ENCODE results near the gene MT1H.
A peak's percentile ranks its signal among the peaks of the same experiment; 100 is the strongest.
"Not testable (repeated sequence)": the region's sequence is repeated elsewhere in the genome, so short reads cannot be mapped to it uniquely, and the experiment has no call there.

The MT1H gene

DNA sequence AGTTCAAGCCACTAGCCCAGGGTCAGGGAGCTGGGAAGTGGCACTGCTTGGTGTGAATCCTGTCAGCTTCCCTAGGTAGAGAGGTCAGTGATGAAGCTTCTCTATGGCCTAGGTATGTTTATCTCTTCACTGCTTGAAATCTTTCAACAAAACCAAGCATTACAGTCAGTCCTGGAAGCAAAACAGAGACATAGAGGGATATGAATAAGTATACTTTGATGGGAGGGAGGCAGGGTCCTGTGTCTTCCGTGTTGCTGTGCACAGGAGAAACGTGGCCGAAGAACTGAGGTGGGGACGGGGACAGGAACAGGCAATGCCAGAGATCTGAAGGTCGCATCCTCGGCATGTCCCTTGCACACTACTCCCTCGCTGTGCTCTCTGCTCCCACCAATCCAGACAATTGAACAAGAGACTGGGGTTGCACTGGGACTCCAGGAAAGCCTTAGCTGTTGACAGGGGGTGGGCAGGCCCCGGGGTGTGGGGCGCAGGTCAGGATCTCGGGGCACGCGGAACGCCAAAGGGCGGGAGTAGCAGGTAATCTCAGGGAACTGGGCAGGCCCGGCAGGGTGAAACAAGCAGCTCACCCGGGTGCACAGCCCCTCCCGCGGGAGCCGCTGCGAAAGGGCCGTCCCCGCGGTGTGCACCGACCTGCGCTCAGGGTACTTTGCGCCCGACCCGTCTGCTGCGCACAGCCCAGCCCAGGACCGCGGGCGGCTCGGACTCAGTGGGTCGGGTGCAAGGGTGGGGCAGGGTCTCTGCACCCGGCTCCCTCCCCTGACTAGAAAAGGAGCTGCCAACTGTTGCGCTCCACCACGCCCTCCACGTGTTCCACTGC, at the start of gene MT1H:
TSS of gene MT1H (plus strand) at position 810 of the 835 bp plus-strand sequence. CDS start 71 bp downstream, outside the sequence.
- no peak for DNase-seq (ENCODE audit: low spot score)

GRCh38 chr16:56620339-56620897, 49.2 kb upstream of the MT1H start:
- DNase-seq (ENCODE audit: low spot score): no peak

DNA sequence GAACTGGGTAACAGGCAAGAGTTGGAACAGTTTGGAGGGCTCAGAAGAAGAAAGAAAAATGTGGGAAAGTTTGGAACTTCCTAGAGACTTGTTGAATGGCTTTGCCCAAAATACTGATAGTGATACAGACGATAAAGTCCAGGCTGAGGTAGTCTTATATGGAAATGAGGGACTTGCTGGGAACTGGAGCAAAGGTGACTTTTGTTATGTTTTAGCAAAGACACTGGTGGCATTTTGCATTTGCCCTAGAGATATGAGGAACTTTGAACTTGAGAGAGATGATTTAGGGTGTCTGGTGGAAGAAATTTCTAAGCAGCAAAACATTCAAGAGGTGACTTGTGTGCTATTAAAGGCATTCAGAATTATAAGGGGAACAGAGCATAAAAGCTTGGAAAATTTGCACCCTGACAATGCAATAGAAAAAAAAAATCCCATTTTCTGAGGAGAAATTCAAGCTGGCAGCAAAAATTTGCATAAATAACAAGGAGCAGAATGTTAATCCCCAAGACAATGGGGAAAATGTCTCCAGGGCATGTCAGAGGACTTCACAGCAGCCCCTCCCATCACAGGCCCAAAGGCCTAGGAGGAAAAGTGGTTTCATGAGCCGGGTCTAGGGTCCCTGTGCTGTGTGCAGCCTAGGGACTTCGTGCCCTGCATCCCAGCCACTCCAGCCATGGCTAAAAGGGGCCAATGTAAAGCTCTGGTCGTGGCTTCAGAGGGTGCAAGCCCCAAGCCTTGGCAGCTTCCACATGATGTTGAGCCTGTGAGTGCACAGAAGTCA, 47.8 kb upstream of the MT1H start:
- not testable (repeated sequence) for DNase-seq (ENCODE audit: low spot score)

- DNase-seq (ENCODE audit: low spot score): not testable (repeated sequence)
Measured at GRCh38 chr16:56623184-56623583, 46.4 kb upstream of the MT1H start.

DNA sequence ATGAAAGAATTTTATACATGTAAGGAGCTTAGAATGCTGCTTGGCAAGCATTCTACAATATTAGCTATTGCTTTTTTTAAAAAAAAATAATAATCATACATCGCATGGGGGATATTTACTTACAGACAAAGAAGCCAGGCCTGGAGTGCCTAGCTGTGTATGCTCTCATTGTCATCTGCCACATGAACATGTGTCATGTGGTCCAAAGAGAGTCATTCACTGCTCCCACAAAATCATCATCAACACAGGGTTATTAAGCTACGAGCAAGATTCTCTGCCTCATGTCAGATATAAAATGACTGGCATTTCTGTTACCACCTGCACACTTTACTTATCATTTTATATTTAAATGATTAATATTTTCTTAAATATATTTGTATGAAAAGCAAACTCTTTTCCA, 46.0 kb upstream of the MT1H start:
- DNase-seq (ENCODE audit: low spot score): no peak

DNA sequence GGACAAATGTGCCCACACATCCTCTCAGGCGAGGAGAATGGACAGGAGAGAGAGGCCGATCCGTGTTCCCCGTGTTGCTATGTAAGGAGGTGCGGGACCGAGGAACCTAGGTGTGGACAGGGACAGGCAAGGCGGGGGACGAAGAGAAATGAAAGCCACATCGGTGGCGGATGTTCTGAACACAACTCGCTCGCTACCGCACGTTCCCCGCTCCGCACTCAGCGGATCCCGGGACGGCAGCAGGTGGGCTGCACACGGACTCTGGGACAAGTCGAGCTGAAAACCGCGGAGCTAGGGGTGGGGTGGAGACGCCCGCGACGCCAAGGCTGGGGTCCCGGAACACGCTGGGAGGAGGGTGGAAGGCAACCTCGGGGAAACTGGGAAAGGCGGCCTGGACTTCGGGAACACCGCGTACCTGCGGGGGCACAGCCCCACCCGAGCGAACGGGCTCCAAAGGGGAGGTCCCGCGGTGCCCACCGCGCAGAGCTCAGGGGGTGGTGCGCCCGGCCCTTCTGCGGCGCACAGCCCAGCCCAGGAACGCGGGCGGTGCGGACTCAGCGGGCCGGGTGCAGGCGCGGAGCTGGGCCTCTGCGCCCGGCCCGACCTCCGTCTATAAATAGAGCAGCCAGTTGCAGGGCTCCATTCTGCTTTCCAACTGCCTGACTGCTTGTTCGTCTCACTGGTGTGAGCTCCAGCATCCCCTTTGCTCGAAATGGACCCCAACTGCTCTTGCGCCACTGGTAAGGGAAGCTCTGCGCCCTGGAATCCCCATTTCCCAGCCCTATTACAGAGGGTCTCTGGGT, 44.3 kb upstream of the MT1H start, which contains the start of gene MT1E:
TSS of gene MT1E (plus strand) at position 642 of the 803 bp plus-strand sequence. CDS start at position 713, 71 bp downstream.
- peak; percentile 58 for DNase-seq (ENCODE audit: low spot score)

GRCh38 chr16:56625943-56626654, 43.5 kb upstream of the MT1H start:
- no peak for DNase-seq (ENCODE audit: low spot score)

- DNase-seq (ENCODE audit: low spot score): no peak
Measured at GRCh38 chr16:56626685-56627084, 42.9 kb upstream of the MT1H start.

DNA sequence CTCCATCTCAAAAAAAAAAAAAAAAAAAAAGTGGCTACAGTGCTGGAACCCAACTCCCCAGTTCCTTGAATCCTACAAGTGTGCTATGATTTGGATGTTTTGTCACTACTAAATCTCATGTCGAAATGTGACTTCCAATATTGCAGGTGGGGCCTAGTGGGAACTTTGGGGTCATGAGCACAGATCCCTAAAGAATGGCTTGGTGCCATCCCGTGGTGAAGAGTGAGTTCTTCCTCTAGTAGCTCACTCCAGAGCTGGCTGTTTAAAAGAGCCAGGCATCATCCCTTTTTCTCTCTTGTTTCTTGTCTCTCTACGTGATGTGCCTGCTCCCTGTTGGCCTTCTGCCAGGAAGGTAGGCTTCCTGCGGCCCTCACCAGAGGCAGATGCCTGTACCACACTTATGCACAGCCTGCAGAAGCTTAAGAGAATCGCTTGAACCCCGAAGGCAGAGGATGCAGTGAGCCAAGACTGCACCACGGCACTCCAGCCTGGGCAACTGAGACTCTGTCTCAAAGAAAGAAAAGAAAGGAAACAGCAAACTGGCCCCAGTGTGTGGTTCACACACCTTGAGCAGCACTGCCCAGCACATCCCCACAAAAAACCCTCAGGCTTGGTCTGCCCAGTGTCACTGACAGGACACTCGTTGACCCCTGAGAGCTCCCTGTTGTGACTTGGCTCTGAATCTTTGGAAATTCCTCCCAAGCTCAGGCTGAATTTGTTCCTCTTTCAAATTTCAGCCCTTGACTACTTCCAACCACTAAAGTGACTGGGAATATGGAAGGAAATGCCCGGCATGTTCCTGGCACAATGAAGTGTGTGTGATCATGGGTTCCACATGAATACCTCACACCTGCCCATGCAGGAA, 40.9 kb upstream of the MT1H start:
- no peak for DNase-seq (ENCODE audit: low spot score)

- no peak for DNase-seq (ENCODE audit: low spot score)
Measured at GRCh38 chr16:56629531-56629930, 40.1 kb upstream of the MT1H start.

GRCh38 chr16:56630134-56630533, 39.5 kb upstream of the MT1H start:
- no peak for DNase-seq (ENCODE audit: low spot score)

DNA sequence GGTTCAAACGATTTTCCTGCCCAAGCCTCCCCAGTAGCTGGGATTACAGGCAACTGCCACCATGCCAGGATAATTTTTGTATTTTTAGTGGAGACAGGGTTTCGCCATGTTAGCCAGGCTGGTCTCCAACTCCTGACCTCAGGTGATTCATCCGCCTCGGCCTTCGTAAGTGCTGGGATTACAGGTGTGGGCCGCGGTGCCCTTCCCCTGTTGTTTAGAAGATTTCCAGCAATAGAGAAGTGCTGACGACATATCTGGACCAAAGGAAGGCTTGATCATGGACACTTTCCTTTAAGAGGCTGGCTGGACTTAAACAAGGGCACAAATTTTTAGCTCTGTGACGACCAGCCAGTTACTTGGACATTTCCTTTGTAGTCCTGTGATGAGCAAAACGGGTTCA, 38.4 kb upstream of the MT1H start:
- DNase-seq (ENCODE audit: low spot score): no peak

DNA sequence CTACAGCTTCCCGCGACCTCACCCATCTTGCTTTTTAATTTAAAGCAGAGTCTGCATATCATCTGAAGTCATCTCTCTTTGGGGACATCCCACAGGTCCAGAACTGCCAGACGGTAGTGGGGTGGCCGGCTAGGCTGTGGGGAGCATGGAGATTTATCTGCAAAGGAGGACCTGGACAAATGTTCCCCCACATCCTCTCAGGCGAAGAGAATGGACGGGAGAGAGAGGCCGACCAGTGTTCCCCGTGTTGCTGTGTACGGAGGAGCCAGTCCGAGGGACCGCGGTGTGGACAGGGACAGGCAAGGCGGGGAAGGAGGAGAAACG, 37.8 kb upstream of the MT1H start:
- no peak for DNase-seq (ENCODE audit: low spot score)

DNA sequence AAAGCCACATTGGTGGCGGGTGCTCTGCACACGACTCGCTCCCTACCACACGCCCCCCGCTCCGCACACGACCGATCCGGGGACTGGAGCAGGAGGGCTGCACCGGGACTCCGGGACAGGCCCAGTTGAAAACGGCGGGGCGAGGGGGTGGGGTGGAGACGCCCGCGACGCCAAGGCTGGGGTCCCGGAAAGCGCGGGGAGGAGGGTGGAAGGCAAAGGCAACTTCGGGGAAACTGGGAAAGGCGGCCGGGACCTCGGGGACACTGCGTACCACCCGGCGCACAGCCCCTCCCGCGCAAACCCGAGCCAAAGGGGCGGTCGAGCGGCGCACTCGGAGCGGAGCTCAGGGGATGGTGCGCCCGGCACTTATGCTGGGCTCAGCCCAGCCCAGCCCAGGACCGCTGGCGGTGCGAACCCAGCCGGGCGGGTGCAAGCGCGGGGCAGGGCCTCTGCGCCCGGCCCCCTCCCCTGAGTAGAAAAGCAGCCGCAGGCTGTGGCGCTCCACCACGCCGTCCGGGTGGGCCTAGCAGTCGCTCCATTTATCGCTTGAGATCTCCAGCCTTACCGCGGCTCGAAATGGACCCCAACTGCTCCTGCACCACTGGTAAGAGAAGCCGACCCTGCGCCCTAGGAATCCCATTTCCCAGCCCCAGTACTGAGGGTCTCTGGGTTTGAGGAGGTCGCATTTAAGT, 37.3 kb upstream of the MT1H start, which contains the start of gene MT1M:
TSS of gene MT1M (plus strand) at position 504 of the 692 bp plus-strand sequence. CDS start at position 577, 73 bp downstream.
- no peak for DNase-seq (ENCODE audit: low spot score)

DNA sequence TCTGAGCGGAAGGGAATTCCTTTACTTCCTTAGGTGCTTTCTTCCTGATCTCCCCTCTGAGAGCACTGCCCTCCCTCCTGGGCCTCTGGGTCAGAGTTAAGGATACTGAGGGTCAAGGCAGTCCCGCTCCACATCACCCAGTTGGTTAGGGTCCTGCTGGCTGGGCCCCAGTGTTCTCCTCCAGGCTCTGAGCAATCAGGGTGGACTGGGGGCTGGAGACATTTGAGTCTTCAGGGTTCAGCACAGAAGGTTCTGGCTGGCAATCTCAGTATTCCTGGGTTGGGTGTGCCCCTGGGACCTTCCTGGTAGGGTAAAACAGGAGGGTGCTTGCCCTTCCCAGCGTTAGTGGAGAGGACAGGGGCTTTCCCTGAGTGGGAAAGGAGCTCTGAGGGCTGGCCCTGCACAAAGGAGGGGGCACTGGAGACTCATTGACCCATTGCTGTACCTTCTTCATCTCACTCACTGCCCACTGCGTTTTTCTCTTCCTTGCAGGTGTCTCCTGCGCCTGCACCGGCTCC, 36.7 kb upstream of the MT1H start:
- DNase-seq (ENCODE audit: low spot score): no peak

DNA sequence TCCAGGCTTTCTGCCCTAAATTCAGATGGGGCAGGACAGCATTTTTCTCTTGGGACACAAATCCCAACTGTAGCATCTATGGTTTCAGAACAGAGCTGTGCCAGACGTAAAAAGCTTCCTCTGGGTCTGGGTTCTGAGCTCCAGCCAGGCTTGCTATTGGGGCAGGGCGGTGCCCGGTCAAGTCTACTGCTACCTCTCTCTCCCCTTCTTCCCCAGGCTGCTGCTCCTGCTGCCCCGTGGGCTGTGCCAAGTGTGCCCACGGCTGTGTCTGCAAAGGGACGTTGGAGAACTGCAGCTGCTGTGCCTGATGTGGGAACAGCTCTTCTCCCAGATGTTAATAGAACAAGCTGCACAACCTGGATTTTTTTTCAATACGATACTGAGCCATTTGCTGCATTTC, 36.1 kb upstream of the MT1H start:
- no peak for DNase-seq (ENCODE audit: low spot score)

DNA sequence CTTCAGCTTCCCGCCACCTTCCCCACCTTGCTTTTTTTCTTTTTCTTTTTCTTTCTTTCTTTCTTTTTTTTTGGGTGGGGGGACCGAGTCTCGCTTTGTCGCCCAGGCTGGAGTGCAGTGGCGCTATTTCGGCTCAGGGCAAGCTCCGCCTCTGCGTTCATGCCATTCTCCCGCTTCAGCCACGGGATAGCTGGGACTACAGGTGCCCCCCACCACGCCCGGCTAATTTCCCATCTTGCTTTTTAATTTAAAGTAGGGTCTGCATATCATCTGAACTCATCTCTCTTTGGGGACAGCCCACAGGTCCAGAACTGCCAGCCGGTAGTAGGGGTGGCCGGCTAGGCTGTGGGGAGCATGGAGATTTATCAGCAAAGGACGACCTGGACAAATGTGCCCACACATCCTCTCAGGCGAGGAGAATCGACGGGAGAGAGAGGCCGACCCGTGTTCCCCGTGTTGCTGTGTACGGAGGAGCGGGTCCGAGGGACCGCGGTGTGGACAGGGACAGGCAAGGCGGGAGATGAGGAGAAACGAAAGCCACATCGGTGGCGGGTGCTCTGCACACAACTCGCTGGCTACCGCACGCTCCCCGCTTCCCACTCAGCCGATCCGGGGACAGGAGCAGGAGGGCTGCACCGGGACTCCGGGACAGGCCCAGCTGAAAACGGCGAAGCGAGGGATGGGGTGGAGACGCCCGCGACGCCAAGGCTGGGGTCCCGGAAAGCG, 34.7 kb upstream of the MT1H start:
- DNase-seq (ENCODE audit: low spot score): no peak

DNA sequence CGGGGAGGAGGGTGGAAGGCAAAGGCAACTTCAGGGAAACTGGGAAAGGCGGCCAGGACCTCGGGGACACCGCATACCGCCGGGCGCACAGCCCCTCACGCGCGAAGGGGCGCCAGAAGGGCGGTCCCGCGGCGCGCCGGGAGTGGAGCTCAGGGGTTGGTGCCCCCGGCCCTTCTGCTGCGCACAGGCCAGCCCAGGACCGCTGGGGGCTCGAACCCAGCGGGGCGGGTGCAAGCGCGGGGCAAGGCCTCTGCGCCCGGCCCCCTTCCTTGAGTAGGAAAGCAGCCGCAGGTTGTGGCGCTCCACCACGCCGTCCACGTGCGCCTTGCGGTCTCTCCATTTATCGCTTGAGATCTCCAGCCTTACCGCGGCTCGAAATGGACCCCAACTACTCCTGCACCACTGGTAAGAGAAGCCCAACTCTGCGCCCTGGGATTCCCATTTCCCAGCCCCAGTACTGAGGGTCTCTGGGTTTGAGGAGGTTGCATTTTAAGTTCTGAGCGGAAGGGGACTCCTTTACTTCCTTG, 34.1 kb upstream of the MT1H start:
- DNase-seq (ENCODE audit: low spot score): no peak
